H9 (cell line): ENCODE measurements around the gene DDO. TPM values are rescaled to one million over a fixed set of nuclear protein-coding genes. Genes with fewer than 3 reads are reported as not detected.

Source experiments
- DNase-seq: peaks from one replicate; pipeline ENCODE4 v3.0.0-alpha.2; 2017
- H2AFZ ChIP-seq: one replicate; pipeline ENCODE4 v1.6.1; 2013; ENCODE audit warnings: mild to moderate bottlenecking, low read length, control low read depth, moderate library complexity
- H2AK5ac ChIP-seq: 2 replicates; pipeline ENCODE4 v1.6.1; 2013; ENCODE audit warnings: low read length, control low read depth, mixed read lengths; ENCODE audit not compliant: insufficient read length
- H2BK120ac ChIP-seq: one replicate; pipeline ENCODE4 v1.6.1; 2013; ENCODE audit warnings: low read depth, mild to moderate bottlenecking, low read length, control low read depth, inconsistent platforms; ENCODE audit not compliant: poor library complexity, severe bottlenecking
- H2BK12ac ChIP-seq: 2 replicates; pipeline ENCODE4 v1.6.1; 2013; ENCODE audit warnings: low read length, control low read depth, mixed read lengths, low read depth; ENCODE audit not compliant: insufficient read length
- H2BK15ac ChIP-seq: 2 replicates; pipeline ENCODE4 v1.6.1; 2013; ENCODE audit warnings: low read depth, low read length, control low read depth
- H2BK20ac ChIP-seq: one replicate; pipeline ENCODE4 v1.6.1; 2013; ENCODE audit warnings: low read depth, mild to moderate bottlenecking, low read length, control low read depth, inconsistent platforms; ENCODE audit not compliant: poor library complexity, severe bottlenecking
- H2BK5ac ChIP-seq: 2 replicates; pipeline ENCODE4 v1.6.1; 2013; ENCODE audit warnings: low read length, control low read depth, mixed read lengths; ENCODE audit not compliant: insufficient read length
- H3K14ac ChIP-seq: 2 replicates; pipeline ENCODE4 v1.6.1; 2013; ENCODE audit warnings: low read length, control low read depth; ENCODE audit not compliant: insufficient read depth
- H3K18ac ChIP-seq: 2 replicates; pipeline ENCODE4 v1.6.1; 2013; ENCODE audit warnings: low read depth, mild to moderate bottlenecking, mixed read lengths, low read length, control low read depth; ENCODE audit not compliant: insufficient read length
- H3K23ac ChIP-seq: 2 replicates; pipeline ENCODE4 v1.6.1; 2013; ENCODE audit warnings: low read length, control low read depth, mixed read lengths, low read depth; ENCODE audit not compliant: insufficient read length
- H3K23me2 ChIP-seq: 2 replicates; pipeline ENCODE4 v1.6.1; 2013; ENCODE audit warnings: low read depth, mild to moderate bottlenecking, mixed read lengths, low read length, control low read depth; ENCODE audit not compliant: insufficient read length, poor library complexity, severe bottlenecking
- H3K27ac ChIP-seq: 2 replicates; pipeline ENCODE4 v1.5.1; 2013; ENCODE audit warnings: low read length, control low read depth, mixed read lengths, low read depth; ENCODE audit not compliant: insufficient read length
- H3K27me3 ChIP-seq: 2 replicates; pipeline ENCODE4 v1.6.1; 2013; ENCODE audit warnings: low read length, control low read depth, inconsistent platforms; ENCODE audit not compliant: insufficient read depth
- H3K4ac ChIP-seq: 2 replicates; pipeline ENCODE4 v1.6.1; 2013; ENCODE audit warnings: low read depth, mild to moderate bottlenecking, control low read depth, inconsistent platforms, low read length, moderate library complexity
- H3K4me1 ChIP-seq: 2 replicates; pipeline ENCODE4 v1.6.1; 2013; ENCODE audit warnings: low read length, control low read depth, inconsistent platforms; ENCODE audit not compliant: insufficient read depth
- H3K4me2 ChIP-seq: 2 replicates; pipeline ENCODE4 v1.6.1; 2013; ENCODE audit warnings: low read length, control low read depth, mixed read lengths; ENCODE audit not compliant: insufficient read length, insufficient read depth
- H3K56ac ChIP-seq: 2 replicates; pipeline ENCODE4 v1.6.1; 2013; ENCODE audit warnings: low read depth, mild to moderate bottlenecking, mixed read lengths, low read length, control low read depth; ENCODE audit not compliant: insufficient read length
- H3K79me1 ChIP-seq: 2 replicates; pipeline ENCODE4 v1.6.1; 2013; ENCODE audit warnings: low read depth, mild to moderate bottlenecking, moderate library complexity, low read length, control low read depth, inconsistent platforms; ENCODE audit not compliant: insufficient read depth, poor library complexity, severe bottlenecking
- H3K79me2 ChIP-seq: 2 replicates; pipeline ENCODE4 v1.6.1; 2013; ENCODE audit warnings: low read length, control low read depth, inconsistent platforms; ENCODE audit not compliant: insufficient read depth
- H3K9ac ChIP-seq: 2 replicates; pipeline ENCODE4 v1.6.1; 2013; ENCODE audit warnings: low read length, control low read depth, mixed read lengths; ENCODE audit not compliant: insufficient read length; ENCODE audit errors: extremely low read depth
- H3K9me3 ChIP-seq: one replicate; pipeline ENCODE4 v1.6.1; 2013; ENCODE audit warnings: low read depth, low read length, inconsistent platforms; ENCODE audit not compliant: control insufficient read depth
- H3T11ph ChIP-seq: one replicate; pipeline ENCODE4 v1.6.1; 2013; ENCODE audit warnings: mild to moderate bottlenecking, low read length, control low read depth, inconsistent platforms
- H4K20me1 ChIP-seq: one replicate; pipeline ENCODE4 v1.6.1; 2013; ENCODE audit not compliant: control insufficient read depth, insufficient read length, insufficient read depth
- H4K5ac ChIP-seq: 2 replicates; pipeline ENCODE4 v1.6.1; 2013; ENCODE audit warnings: low read depth, mild to moderate bottlenecking, mixed read lengths, low read length, control low read depth; ENCODE audit not compliant: insufficient read length
- H4K8ac ChIP-seq: replicated peaks from 2 replicates; pipeline ENCODE4 v1.6.1; 2013; ENCODE audit warnings: low read length, control low read depth, mixed read lengths, low read depth; ENCODE audit not compliant: insufficient read length
- H4K91ac ChIP-seq: 2 replicates; pipeline ENCODE4 v1.6.1; 2013; ENCODE audit warnings: low read depth, mild to moderate bottlenecking, moderate library complexity, mixed read lengths, low read length, control low read depth; ENCODE audit not compliant: insufficient read length
- H3K27ac Mint-ChIP-seq, 3 experiments: 2 replicates in 2 of 3; 3 replicates in 1 of 3; pipeline ENCODE4 v1.8.0; 2020 to 2021; ENCODE audit warnings: mixed read lengths in 3 of 3, mild to moderate bottlenecking in 1 of 3, moderate library complexity in 1 of 3
- H3K27me3 Mint-ChIP-seq: 2 replicates; pipeline ENCODE4 v1.8.0; 2021; ENCODE audit warnings: low read depth, mild to moderate bottlenecking, moderate library complexity, mixed read lengths
- H3K36me3 Mint-ChIP-seq, 3 experiments: 2 replicates in 2 of 3; 3 replicates in 1 of 3; pipeline ENCODE4 v1.8.0; 2020 to 2021; ENCODE audit warnings: low read depth in 3 of 3, mixed read lengths in 3 of 3; ENCODE audit not compliant: insufficient read depth in 1 of 3
- H3K4me1 Mint-ChIP-seq, 2 experiments: 2 replicates each; pipeline ENCODE4 v1.8.0; 2020; ENCODE audit warnings: mixed read lengths in 2 of 2
- H3K4me3 Mint-ChIP-seq, 2 experiments: 2 replicates in 1 of 2; 3 replicates in 1 of 2; pipeline ENCODE4 v1.8.0; 2020 to 2021; ENCODE audit warnings: mild to moderate bottlenecking in 2 of 2, mixed read lengths in 2 of 2, moderate library complexity in 1 of 2
- H3K9me3 Mint-ChIP-seq, 2 experiments: 2 replicates in 1 of 2; 3 replicates in 1 of 2; pipeline ENCODE4 v1.8.0; 2020; ENCODE audit warnings: mild to moderate bottlenecking in 2 of 2, mixed read lengths in 2 of 2, moderate library complexity in 1 of 2
- CTCF ChIP-seq: fragments of 200-600 bp; sonication (generic); conservative IDR thresholded peaks from 3 replicates; pipeline ENCODE4 v1.8.0; 2021; ENCODE audit warnings: antibody characterized with exemption, mild to moderate bottlenecking
- WGBS: extraction: QIAGEN DNeasy Blood & Tissue Kit; methylation state at CpG from one replicate; pipeline ENCODE4 v1.1.7; 2013; ENCODE audit warnings: missing lambda C conversion rate, low lambda C conversion rate, mixed read lengths; ENCODE audit not compliant: insufficient read length; ENCODE audit errors: extremely low coverage; 5-methylcytosine and 5-hydroxymethylcytosine counted together
- total RNA-seq: library from RNA; stranded (reverse); gene quantifications from 2 replicates; pipeline ENCODE4 v1.2.1, GENCODE V29; 2021

Gene DDO
- total RNA-seq, 1 experiment from 2014 or later, result not detected

- H4K5ac ChIP-seq, result no peak overlapping the region
- H3K14ac ChIP-seq, result no peak overlapping the region
- no peaks in the 10 kb centered on the region for H3K79me1 ChIP-seq
- Mint-ChIP-seq H3K36me3 (no peaks in the 10 kb centered on the region), H3K4me3 (peak overlapping the region; percentile 72 to 88), H3K27me3 (peaks cover 46% of the 10 kb centered on the region), H3K4me1 (peaks cover 60 to 66% of the 10 kb centered on the region in 2 experiments), H3K9me3 (peaks cover 0 to 4% of the 10 kb centered on the region in 2 experiments; a peak in 3 of 5 replicates), H3K27ac (no peak overlapping the region)
- no peak overlapping the region for H3K23ac ChIP-seq
- no peak overlapping the region for H3K4ac ChIP-seq
- no peak overlapping the region for H2BK12ac ChIP-seq
- peaks cover 2% of the 10 kb centered on the region for H3K23me2 ChIP-seq
- no peak overlapping the region for H3T11ph ChIP-seq
- no peak overlapping the region for H2AK5ac ChIP-seq
- no peak overlapping the region for H2BK120ac ChIP-seq
- H2BK15ac ChIP-seq, result no peak overlapping the region
- no peak overlapping the region for H2AFZ ChIP-seq
- H3K18ac ChIP-seq, result no peak overlapping the region
- H4K8ac ChIP-seq, result no peak overlapping the region
- peak overlapping the region; percentile 6 for H3K9ac ChIP-seq
- peaks cover 16% of the 10 kb centered on the region; the same call in 1 of the 2 replicates for H3K27me3 ChIP-seq
- TF ChIP-seq CTCF, result no peak
- no peaks in the 10 kb centered on the region for H3K79me2 ChIP-seq
- no CpG with 5 or more reads among the region's 15 CpGs for WGBS
- peak overlapping the region; percentile 79 for H3K4me2 ChIP-seq
- H3K27ac ChIP-seq, result no peak overlapping the region
- peak; percentile 39 for DNase-seq
- no peaks in the 10 kb centered on the region for H4K20me1 ChIP-seq
- no peak overlapping the region for H3K56ac ChIP-seq
- no peak overlapping the region for H4K91ac ChIP-seq
- no peak overlapping the region for H2BK5ac ChIP-seq
- peaks cover 7% of the 10 kb centered on the region; the same call in 1 of the 2 replicates for H3K4me1 ChIP-seq
- no peaks in the 10 kb centered on the region for H3K9me3 ChIP-seq
- no peak overlapping the region for H2BK20ac ChIP-seq
Observed at GRCh38 chr6:110356778-110357177, 58.6 kb downstream of the DDO start.
